NCI-H510A treated with DMSO at 0.1 percent for 48 hours (cell line): ENCODE data around the gene PRF1.
"Not testable (repeated sequence)": the region's sequence is repeated elsewhere in the genome, so short reads cannot be mapped to it uniquely, and the experiment has no call there.

Experiments used
- DNase-seq: peaks from one replicate; lab custom pipeline; 2025; lab: John Stamatoyannopoulos, UW

Gene PRF1

GRCh38 chr10:70617798-70618568 is 15.4 kb upstream of the PRF1 start:
- no peak for DNase-seq

GRCh38 chr10:70616761-70617160 is 14.2 kb upstream of the PRF1 start:
- no peak for DNase-seq

- DNase-seq, result no peak
Measured at GRCh38 chr10:70615784-70616522, 13.4 kb upstream of the PRF1 start.

GRCh38 chr10:70615211-70615610 is 12.7 kb upstream of the PRF1 start:
- no peak for DNase-seq

- not testable (repeated sequence) for DNase-seq
Measured at GRCh38 chr10:70614364-70614763, 11.8 kb upstream of the PRF1 start.

GRCh38 chr10:70613941-70614340 is 11.4 kb upstream of the PRF1 start:
- no peak for DNase-seq

GRCh38 chr10:70607936-70608335 is 5.4 kb upstream of the PRF1 start:
- no peak for DNase-seq

GRCh38 chr10:70605161-70605560 is 2.6 kb upstream of the PRF1 start:
- DNase-seq, result no peak

GRCh38 chr10:70604106-70604505 is 1.6 kb upstream of the PRF1 start:
- DNase-seq, result no peak

- no peak for DNase-seq
Measured at GRCh38 chr10:70603449-70603801, 884 bp upstream of the PRF1 start.

GRCh38 chr10:70601746-70602145 is 795 bp downstream of the PRF1 start:
- no peak for DNase-seq

- DNase-seq, result no peak
Measured at GRCh38 chr10:70600512-70601395, 1.8 kb downstream of the PRF1 start.

- DNase-seq, result no peak
Measured at GRCh38 chr10:70599791-70600190, 2.8 kb downstream of the PRF1 start.

- no peak for DNase-seq
Measured at GRCh38 chr10:70599319-70599718, 3.2 kb downstream of the PRF1 start.

- DNase-seq, result no peak
Measured at GRCh38 chr10:70598857-70599295, 3.7 kb downstream of the PRF1 start.

- DNase-seq, result no peak
Measured at GRCh38 chr10:70597856-70598815, 4.4 kb downstream of the PRF1 start.

- DNase-seq, result no peak
Measured at GRCh38 chr10:70596860-70597809, 5.4 kb downstream of the PRF1 start.

GRCh38 chr10:70596110-70596798 is 6.3 kb downstream of the PRF1 start:
- no peak for DNase-seq

- DNase-seq, result no peak
Measured at GRCh38 chr10:70595566-70596016, 7.0 kb downstream of the PRF1 start.
